Activated CD4-positive, alpha-beta T cell treated with anti-CD3 and anti-CD28 coated beads, Interleukin-2, amount 50 U/mL, for 24 hours (primary cell): Measurements from ENCODE around the gene ENOX1.

Source experiments
- DNase-seq, 2 donors: peaks; one replicate each; pipeline ENCODE4 v3.0.0-alpha.2; 2020; ENCODE audit warnings: low read depth in 1 of 2, low spot score in 1 of 2

The ENOX1 gene

GRCh38 chr13:43294412-43294811 lies 492.4 kb downstream of the ENOX1 start:
- DNase-seq: no peak

- DNase-seq: no peak
These were observed 492.8 kb downstream of the ENOX1 start for GRCh38 chr13:43293986-43294385.

- no peak for DNase-seq
These were observed 493.2 kb downstream of the ENOX1 start for GRCh38 chr13:43293561-43293960.

GRCh38 chr13:43293008-43293407 lies 493.8 kb downstream of the ENOX1 start:
- DNase-seq: no peak

GRCh38 chr13:43291287-43292060 lies 495.3 kb downstream of the ENOX1 start:
- DNase-seq: no peak

- no peak for DNase-seq
These were observed 497.1 kb downstream of the ENOX1 start for GRCh38 chr13:43289470-43290255.

GRCh38 chr13:43286751-43287150 lies 500.0 kb downstream of the ENOX1 start:
- no peak for DNase-seq

GRCh38 chr13:43285933-43286597 lies 500.7 kb downstream of the ENOX1 start:
- no peak for DNase-seq

- no peak for DNase-seq
These were observed 502.6 kb downstream of the ENOX1 start for GRCh38 chr13:43284162-43284561.

- DNase-seq: no peak
These were observed 507.1 kb downstream of the ENOX1 start for GRCh38 chr13:43279696-43280095.

GRCh38 chr13:43278127-43278526 lies 508.6 kb downstream of the ENOX1 start:
- DNase-seq: no peak

GRCh38 chr13:43277142-43277541 lies 509.6 kb downstream of the ENOX1 start:
- DNase-seq: no peak

GRCh38 chr13:43274881-43275280 lies 511.9 kb downstream of the ENOX1 start:
- DNase-seq: no peak

GRCh38 chr13:43273362-43273761 lies 513.4 kb downstream of the ENOX1 start:
- DNase-seq: no peak

- no peak for DNase-seq
These were observed 513.9 kb downstream of the ENOX1 start for GRCh38 chr13:43272851-43273250.

GRCh38 chr13:43271152-43271551 lies 515.6 kb downstream of the ENOX1 start:
- no peak for DNase-seq

- DNase-seq: no peak
These were observed 516.5 kb downstream of the ENOX1 start for GRCh38 chr13:43270130-43270830.

- DNase-seq: no peak
These were observed 517.7 kb downstream of the ENOX1 start for GRCh38 chr13:43269037-43269481.

GRCh38 chr13:43268632-43269031 lies 518.1 kb downstream of the ENOX1 start:
- DNase-seq: no peak

GRCh38 chr13:43267916-43268315 lies 518.9 kb downstream of the ENOX1 start:
- no peak for DNase-seq

GRCh38 chr13:43266936-43267615 lies 519.7 kb downstream of the ENOX1 start:
- no peak for DNase-seq
